KMS-11 (cell line): ENCODE data around the gene DACT1.

ENCODE experiments used
- H2AFZ ChIP-seq: fragments of 200-600 bp; sonication (generic); 2 replicates; pipeline ENCODE4 v1.6.1; 2016; ENCODE audit warnings: antibody characterized with exemption, mixed run types, low read depth
- H3K27ac ChIP-seq: fragments of 200-600 bp; sonication (generic); 2 replicates; pipeline ENCODE4 v1.6.1; 2016; ENCODE audit warnings: mild to moderate bottlenecking, mixed run types
- H3K27me3 ChIP-seq: fragments of 200-600 bp; sonication (generic); 2 replicates; pipeline ENCODE4 v1.6.1; 2017; ENCODE audit warnings: mild to moderate bottlenecking, low read depth, mixed run types, moderate library complexity; ENCODE audit not compliant: insufficient read depth
- H3K36me3 ChIP-seq: fragments of 200-600 bp; sonication (generic); 2 replicates; pipeline ENCODE4 v1.6.1; 2017; ENCODE audit warnings: mild to moderate bottlenecking, mixed run types; ENCODE audit not compliant: insufficient read depth
- H3K4me1 ChIP-seq: fragments of 200-600 bp; sonication (generic); 2 replicates; pipeline ENCODE4 v1.6.1; 2016; ENCODE audit warnings: mild to moderate bottlenecking, low read depth, mixed run types; ENCODE audit not compliant: poor library complexity, severe bottlenecking
- H3K4me2 ChIP-seq: fragments of 200-600 bp; sonication (generic); 2 replicates; pipeline ENCODE4 v1.7.0; 2016; ENCODE audit warnings: mild to moderate bottlenecking, mixed run types
- H3K4me3 ChIP-seq: fragments of 200-600 bp; sonication (generic); IDR thresholded peaks from 2 replicates; pipeline ENCODE4 v1.6.1; 2017; ENCODE audit warnings: low read depth, low read length, mixed read lengths; ENCODE audit not compliant: insufficient read depth
- H3K79me2 ChIP-seq: fragments of 200-600 bp; sonication (generic); 2 replicates; pipeline ENCODE4 v1.6.1; 2016; ENCODE audit warnings: low read depth, mixed run types; ENCODE audit not compliant: insufficient read depth
- H3K9ac ChIP-seq: fragments of 200-600 bp; sonication (generic); 2 replicates; pipeline ENCODE4 v1.6.1; 2016; ENCODE audit warnings: mild to moderate bottlenecking, mixed run types
- H4K20me1 ChIP-seq: fragments of 200-600 bp; sonication (generic); 2 replicates; pipeline ENCODE4 v1.6.1; 2016; ENCODE audit warnings: mild to moderate bottlenecking, mixed run types; ENCODE audit not compliant: insufficient read depth
- CTCF ChIP-seq: fragments of 200-600 bp; sonication (generic); conservative IDR thresholded peaks from 2 replicates; pipeline ENCODE4 v1.6.1; 2017; ENCODE audit warnings: low read depth, mild to moderate bottlenecking, antibody characterized with exemption, low read length, moderate library complexity, mixed read lengths

Gene DACT1

GRCh38 chr14:58607131-58607951 is 30.4 kb upstream of the DACT1 start:
- Histone ChIP-seq H3K27ac (no peak overlapping the region), H3K9ac (no peak overlapping the region), H3K27me3 (no peaks in the 10 kb centered on the region), H3K4me1 (no peaks in the 10 kb centered on the region), H2AFZ (no peak overlapping the region), H3K79me2 (no peaks in the 10 kb centered on the region), H3K4me3 (no peak overlapping the region), H4K20me1 (no peaks in the 10 kb centered on the region), H3K4me2 (no peak overlapping the region), H3K36me3 (no peaks in the 10 kb centered on the region)
- no peak for TF ChIP-seq CTCF

GRCh38 chr14:58607952-58608317 is 29.8 kb upstream of the DACT1 start:
- no peak overlapping the region for H3K4me2 ChIP-seq
- H3K36me3 ChIP-seq: no peaks in the 10 kb centered on the region
- no peaks in the 10 kb centered on the region for H3K79me2 ChIP-seq
- no peak overlapping the region for H2AFZ ChIP-seq
- H3K4me1 ChIP-seq: no peaks in the 10 kb centered on the region
- H3K9ac ChIP-seq: no peak overlapping the region
- no peak overlapping the region for H3K4me3 ChIP-seq
- H3K27ac ChIP-seq: no peak overlapping the region
- no peak for TF ChIP-seq CTCF
- H4K20me1 ChIP-seq: no peaks in the 10 kb centered on the region
- H3K27me3 ChIP-seq: no peaks in the 10 kb centered on the region

DNA sequence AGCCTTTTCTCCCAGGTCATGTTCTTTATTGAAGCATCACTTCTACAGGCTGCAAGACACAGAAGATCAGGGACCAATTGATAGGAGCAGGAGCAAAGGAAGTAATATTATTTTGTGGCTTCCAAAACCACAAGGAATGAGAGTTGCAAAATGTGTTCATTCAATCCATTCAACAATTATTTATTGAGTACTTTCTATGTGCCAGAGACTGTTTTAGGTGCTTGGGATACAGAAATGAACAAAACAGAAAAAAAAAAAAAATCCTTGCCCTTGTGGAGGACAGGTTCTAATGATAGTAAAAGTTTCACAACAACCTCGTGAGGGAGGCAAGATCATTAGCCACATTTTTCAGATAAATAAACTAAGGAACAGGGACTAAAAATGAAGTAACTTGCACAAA is 20.1 kb upstream of the DACT1 start:
- TF ChIP-seq CTCF: no peak
- Histone ChIP-seq H3K4me2 (no peak overlapping the region), H2AFZ (no peak overlapping the region), H3K79me2 (no peaks in the 10 kb centered on the region), H3K36me3 (no peaks in the 10 kb centered on the region), H3K9ac (no peak overlapping the region), H4K20me1 (no peaks in the 10 kb centered on the region), H3K27me3 (no peaks in the 10 kb centered on the region), H3K4me1 (no peaks in the 10 kb centered on the region), H3K27ac (no peak overlapping the region), H3K4me3 (no peak overlapping the region)

- Histone ChIP-seq H2AFZ (no peak overlapping the region), H3K79me2 (no peaks in the 10 kb centered on the region), H3K4me1 (no peaks in the 10 kb centered on the region), H3K27me3 (no peaks in the 10 kb centered on the region), H3K36me3 (no peaks in the 10 kb centered on the region), H4K20me1 (no peaks in the 10 kb centered on the region), H3K27ac (no peak overlapping the region), H3K9ac (no peak overlapping the region), H3K4me2 (no peak overlapping the region), H3K4me3 (no peak overlapping the region)
- TF ChIP-seq CTCF: no peak
These were observed 17.8 kb upstream of the DACT1 start for GRCh38 chr14:58620011-58620410.
